Lung (tissue), 12 donors: Measurements from ENCODE around the gene CARD6. TPM values are rescaled to one million over a fixed set of nuclear protein-coding genes. Genes with fewer than 3 reads are reported as not detected.

ENCODE experiments used
- ATAC-seq: fragments of 200-7000 bp; cut with Tn5 transposase; one replicate; pipeline ENCODE4 v1.9.1; 2020; ENCODE audit warnings: moderate number of reproducible peaks; ENCODE audit not compliant: insufficient read depth, low FRiP score
- DNase-seq, 3 donors: peaks; one replicate each; pipeline ENCODE4 v3.0.0-alpha.2; 2013 to 2017
- H3K27ac ChIP-seq, 2 donors: one replicate each; pipeline ENCODE4 v1.5.1; 2013; ENCODE audit warnings: mild to moderate bottlenecking in 2 of 2, moderate library complexity in 2 of 2, control low read depth in 1 of 2, inconsistent platforms in 1 of 2, low read depth in 1 of 2, low read length in 1 of 2
- H3K27me3 ChIP-seq, 3 donors: one replicate each; pipeline ENCODE4 v1.5.1; 2013; ENCODE audit warnings: low read length in 2 of 3; ENCODE audit not compliant: control insufficient read depth in 3 of 3, insufficient read depth in 3 of 3
- H3K36me3 ChIP-seq, 4 donors: one replicate each; pipeline ENCODE4 v1.5.1; 2013; ENCODE audit warnings: low read length in 4 of 4, mild to moderate bottlenecking in 1 of 4, moderate library complexity in 1 of 4; ENCODE audit not compliant: control insufficient read depth in 4 of 4, insufficient read depth in 4 of 4
- H3K4me1 ChIP-seq, 5 donors: one replicate each; pipeline ENCODE4 v1.5.1; 2013; ENCODE audit warnings: low read length in 5 of 5, mild to moderate bottlenecking in 2 of 5, moderate library complexity in 1 of 5; ENCODE audit not compliant: control insufficient read depth in 5 of 5, insufficient read depth in 5 of 5
- H3K4me3 ChIP-seq: one replicate; pipeline ENCODE4 v1.5.1; 2013; ENCODE audit warnings: mild to moderate bottlenecking, control low read depth, moderate library complexity
- H3K9ac ChIP-seq, 2 donors: one replicate each; pipeline ENCODE4 v1.5.1; 2013; ENCODE audit warnings: low read length in 2 of 2, control low read depth in 1 of 2; ENCODE audit not compliant: insufficient read depth in 1 of 2
- H3K9me3 ChIP-seq, 4 donors: one replicate each; pipeline ENCODE4 v1.5.1; 2013; ENCODE audit warnings: low read length in 3 of 4, mild to moderate bottlenecking in 1 of 4, moderate library complexity in 1 of 4; ENCODE audit not compliant: control insufficient read depth in 4 of 4, insufficient read depth in 3 of 4
- CTCF ChIP-seq: IDR thresholded peaks from 2 replicates; pipeline ENCODE4 v1.5.1; 2012; ENCODE audit warnings: mild to moderate bottlenecking; ENCODE audit errors: control extremely low read depth, extremely low read depth
- WGBS, 2 donors: extraction: QIAGEN DNeasy Blood & Tissue Kit; methylation state at CpG; one replicate each; pipeline ENCODE4 v1.1.7; 2013; 5-methylcytosine and 5-hydroxymethylcytosine counted together
- polyA plus RNA-seq, 2 donors: library from polyadenylated mRNA; stranded (reverse); fragments of 200-250 nt; gene quantifications; one replicate each; pipeline ENCODE4 v1.2.1, GENCODE V29; 2013
- total RNA-seq, 2 donors: library from RNA; depleted of rRNA in 1 of 2; stranded (reverse); fragments of >200 nt in 1 of 2; gene quantifications; one replicate each; pipeline ENCODE4 v1.2.1, GENCODE V29; 2014 to 2021
- donor health status: control.
- donor health status: control.
- donor health status: Bipolar disorder and iron deficiency.
- donor health status: healthy.
- donor health status: DM: yes; HTN: yes; CAD: no.

The CARD6 gene
- total and polyA plus RNA-seq, 4 donors = 6.2 to 15.9 (median 12.7) TPM

GRCh38 chr5:40796487-40796889 lies 44.7 kb upstream of the CARD6 start:
- H3K9ac ChIP-seq = no peak overlapping the region

GRCh38 chr5:40797273-40798011 lies 43.7 kb upstream of the CARD6 start:
- Histone ChIP-seq H3K4me3 (peak overlapping the region; percentile 88), H3K27me3 (no peaks in the 10 kb centered on the region), H3K4me1 (peaks cover 0 to 20% (median 3%) of the 10 kb centered on the region in 5 donors), H3K9ac (peak overlapping the region; percentile 55 to 95), H3K36me3 (peaks cover 0 to 4% (median 0%) of the 10 kb centered on the region in 4 donors), H3K27ac (peak overlapping the region; percentile 62 to 96), H3K9me3 (peaks cover 0 to 2% (median 0%) of the 10 kb centered on the region in 4 donors)
- TF ChIP-seq CTCF = no peak
- 0 to 1% methylated on average over 51 to 56 of the region's 56 CpGs for WGBS, 2 donors
- ATAC-seq (peak; percentile 43), DNase-seq (peak; percentile 81 to 85 (median 83))

More at GRCh38 chr5:40796487-40796889, 44.7 kb upstream of the CARD6 start:
- H3K36me3 ChIP-seq = peaks cover 0 to 4% (median 0%) of the 10 kb centered on the region in 4 donors
- H3K27me3 ChIP-seq = no peaks in the 10 kb centered on the region
- DNase-seq (peak in 2 of 3 donors; percentile 30 to 35), ATAC-seq (no peak)
- H3K27ac ChIP-seq = no peak overlapping the region
- TF ChIP-seq CTCF = no peak
- H3K9me3 ChIP-seq = peaks cover 0 to 2% (median 0%) of the 10 kb centered on the region in 4 donors
- H3K4me3 ChIP-seq = no peak overlapping the region
- 8 to 12% methylated on average over 3 of the region's 3 CpGs for WGBS, 2 donors
- peaks cover 0 to 20% (median 3%) of the 10 kb centered on the region in 5 donors for H3K4me1 ChIP-seq

- H3K9me3 ChIP-seq = peaks cover 0 to 2% (median 0%) of the 10 kb centered on the region in 4 donors
- peak within 1 kb of the TSS; percentile 76 to 95 for H3K9ac ChIP-seq
- ATAC-seq (peak; percentile 93), DNase-seq (peak; percentile 93 to 96 (median 95))
- H3K4me1 ChIP-seq = peaks cover 0 to 20% (median 3%) of the 10 kb centered on the region in 5 donors
- H3K36me3 ChIP-seq = peaks cover 0 to 4% (median 0%) of the 10 kb centered on the region in 4 donors
- TF ChIP-seq CTCF = peak; percentile 35
- peak within 1 kb of the TSS; percentile 88 for H3K4me3 ChIP-seq
- no peaks in the 10 kb centered on the region for H3K27me3 ChIP-seq
- 0 to 1% methylated on average over 50 to 70 of the region's 70 CpGs for WGBS, 2 donors
- peak within 1 kb of the TSS; percentile 85 to 96 for H3K27ac ChIP-seq
Observed at GRCh38 chr5:40798012-40798800, 43.0 kb upstream of the CARD6 start, which contains the start of gene PRKAA1. TSS of gene PRKAA1 (minus strand) at chr5:40798374. CDS start at chr5:40798189, 185 bp downstream.
